Activated T-cell treated with anti-CD3 and anti-CD28 coated beads, Interleukin-2, amount 50 U/mL, for 72 hours (primary cell): ENCODE results near the gene MICA. TPM values are rescaled to one million over a fixed set of nuclear protein-coding genes. Genes with fewer than 3 reads are reported as not detected.
"Not testable (repeated sequence)": the region's sequence is repeated elsewhere in the genome, so short reads cannot be mapped to it uniquely, and the experiment has no call there.

ENCODE experiments used
- ATAC-seq, 2 donors: fragments of 150-1000 bp; cut with Tn5 transposase; replicated peaks in 1 of 2; 2 replicates each; pipeline ENCODE4 v1.10.0; 2021; ENCODE audit warnings: moderate library complexity in 2 of 2, mild to moderate bottlenecking in 1 of 2
- DNase-seq, 2 donors: peaks; one replicate each; pipeline ENCODE4 v3.0.0; 2021 to 2022; ENCODE audit warnings: mixed read lengths in 1 of 2
- H3K27ac Mint-ChIP-seq: one replicate; pipeline ENCODE4 v1.8.0; 2022; ENCODE audit warnings: mild to moderate bottlenecking, moderate library complexity, mixed read lengths
- H3K27me3 Mint-ChIP-seq: one replicate; pipeline ENCODE4 v1.8.0; 2022; ENCODE audit warnings: low read depth, mixed read lengths
- H3K36me3 Mint-ChIP-seq, 2 donors: one replicate each; pipeline ENCODE4 v1.8.0; 2022; ENCODE audit warnings: mixed read lengths in 2 of 2, mild to moderate bottlenecking in 1 of 2; ENCODE audit not compliant: insufficient read depth in 2 of 2
- H3K4me1 Mint-ChIP-seq: one replicate; pipeline ENCODE4 v1.8.0; 2022; ENCODE audit warnings: low read depth, mixed read lengths
- H3K4me3 Mint-ChIP-seq, 2 donors: one replicate each; pipeline ENCODE4 v1.8.0; 2022; ENCODE audit warnings: mild to moderate bottlenecking in 2 of 2, mixed read lengths in 2 of 2, moderate library complexity in 2 of 2
- H3K9me3 Mint-ChIP-seq, 2 donors: one replicate each; pipeline ENCODE4 v1.8.0; 2022; ENCODE audit warnings: mixed read lengths in 2 of 2
- total RNA-seq, 2 donors: library from RNA; stranded (reverse); gene quantifications; one replicate each; pipeline ENCODE4 v1.2.3, GENCODE V29; 2022

MICA gene
- total RNA-seq, 2 donors from 2014 or later, result 4.6 to 9.5 TPM

- H3K27ac Mint-ChIP-seq, H3K4me1 Mint-ChIP-seq: not testable (repeated sequence)
Observed at GRCh38 chr6:31388916-31389801, 14.2 kb upstream of the MICA start.

DNA sequence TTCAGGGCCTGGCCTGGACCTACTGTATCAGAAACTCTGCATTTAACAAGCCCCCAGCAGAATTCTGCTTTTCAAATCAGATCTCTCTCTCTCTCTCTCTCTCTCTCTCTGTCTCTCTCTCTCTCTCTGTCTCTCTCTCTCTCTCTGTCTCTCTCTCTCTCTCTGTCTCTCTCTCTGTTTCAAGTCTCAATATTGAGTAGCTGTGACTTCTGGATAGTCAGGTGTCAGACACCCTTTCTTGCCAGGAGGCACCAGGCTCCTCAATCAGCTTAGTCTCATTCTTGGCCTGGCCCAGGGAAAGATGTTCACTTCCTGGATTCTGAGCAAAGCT lies 13.6 kb upstream of the MICA start:
- not testable (repeated sequence) for H3K4me3 Mint-ChIP-seq, H3K27me3 Mint-ChIP-seq, H3K36me3 Mint-ChIP-seq, ATAC-seq, DNase-seq, H3K9me3 Mint-ChIP-seq, H3K4me1 Mint-ChIP-seq, H3K27ac Mint-ChIP-seq

More at GRCh38 chr6:31388916-31389801, 14.2 kb upstream of the MICA start:
- not testable (repeated sequence) for H3K9me3 Mint-ChIP-seq, DNase-seq, H3K4me3 Mint-ChIP-seq, H3K36me3 Mint-ChIP-seq, H3K27me3 Mint-ChIP-seq
- peak in 1 of 2 donors; percentile 19 for ATAC-seq

DNA sequence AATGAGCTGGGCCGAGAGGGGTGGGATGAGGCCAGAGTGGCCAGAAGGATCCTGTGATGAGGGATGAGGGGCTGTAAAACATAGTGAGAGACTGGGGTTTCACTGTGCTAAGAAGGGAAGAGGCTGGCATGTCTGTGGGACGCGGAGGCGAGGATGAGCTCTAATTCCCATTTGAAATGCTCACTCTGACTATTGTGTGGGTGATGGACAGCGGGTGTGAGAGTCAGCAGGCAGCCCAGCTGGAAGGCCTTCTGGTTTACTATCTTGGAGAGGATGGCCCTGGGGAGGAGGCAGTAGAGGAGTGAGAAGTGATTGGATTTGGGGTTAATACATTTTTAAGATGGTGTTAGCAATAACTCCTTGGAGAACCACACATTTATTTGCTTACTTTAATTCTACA lies 9.5 kb upstream of the MICA start:
- Mint-ChIP-seq H3K27me3 (no peaks in the 10 kb centered on the region), H3K4me3 (no peak overlapping the region), H3K27ac (no peak overlapping the region), H3K36me3 (no peaks in the 10 kb centered on the region), H3K9me3 (no peaks in the 10 kb centered on the region), H3K4me1 (peaks cover 21% of the 10 kb centered on the region)
- DNase-seq (no peak), ATAC-seq (no peak)

DNA sequence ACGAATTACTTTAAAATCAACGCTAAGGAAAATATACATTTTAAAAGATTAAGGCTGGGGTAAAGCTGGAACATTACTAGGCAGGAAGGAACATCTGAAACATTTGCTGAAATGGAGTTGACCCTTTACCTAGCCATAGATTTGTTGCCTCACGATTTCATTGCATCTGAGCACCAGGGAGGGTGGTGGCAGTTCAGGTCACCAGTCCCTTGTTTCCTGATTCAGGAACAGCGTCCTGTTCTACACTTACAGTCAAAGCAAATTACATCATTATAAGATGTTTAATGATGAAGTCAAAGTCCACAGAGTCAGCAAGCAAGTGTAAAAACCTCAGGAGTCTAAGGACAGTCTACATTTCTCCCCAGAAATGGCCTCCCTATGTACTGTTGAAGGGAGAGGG lies 9.0 kb upstream of the MICA start:
- Mint-ChIP-seq H3K36me3 (no peaks in the 10 kb centered on the region), H3K9me3 (no peaks in the 10 kb centered on the region), H3K4me3 (no peak overlapping the region), H3K4me1 (peaks cover 26% of the 10 kb centered on the region), H3K27ac (no peak overlapping the region), H3K27me3 (no peaks in the 10 kb centered on the region)
- no peak for ATAC-seq
- DNase-seq, result no peak

DNA sequence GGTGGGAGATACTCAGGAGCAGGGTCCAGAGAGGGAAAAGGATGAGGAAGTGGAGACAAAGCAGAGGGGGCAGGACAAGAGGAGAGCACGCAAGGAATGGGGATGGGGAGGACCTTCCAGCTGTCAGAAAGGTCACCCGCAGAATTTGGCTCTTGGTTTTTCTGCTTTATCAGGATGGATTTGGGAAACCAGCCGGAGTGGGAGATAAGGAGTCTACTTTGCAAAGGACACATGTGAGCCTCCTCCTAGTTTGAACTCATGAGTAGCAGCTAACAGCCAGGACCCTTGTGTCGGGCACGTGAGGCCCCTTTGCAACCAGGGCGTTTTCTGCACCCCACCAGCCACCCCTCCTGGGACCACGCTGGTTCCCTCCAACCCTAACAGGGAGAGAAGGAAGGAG lies 7.6 kb upstream of the MICA start:
- H3K4me3 Mint-ChIP-seq, result no peak overlapping the region

GRCh38 chr6:31396422-31397152 lies 6.8 kb upstream of the MICA start:
- Mint-ChIP-seq H3K36me3 (peaks cover 0 to 7% of the 10 kb centered on the region in 2 donors), H3K27ac (peak overlapping the region; percentile 42), H3K9me3 (no peaks in the 10 kb centered on the region), H3K27me3 (no peaks in the 10 kb centered on the region), H3K4me3 (peak overlapping the region in 1 of 2 donors; percentile 5), H3K4me1 (peaks cover 43% of the 10 kb centered on the region)
- ATAC-seq, result peak; percentile 70 to 76
- peak; percentile 82 to 89 for DNase-seq

More for the DNA sequence above, 7.6 kb upstream of the MICA start:
- no peaks in the 10 kb centered on the region for H3K9me3 Mint-ChIP-seq
- H3K4me1 Mint-ChIP-seq, result peaks cover 36% of the 10 kb centered on the region
- no peak overlapping the region for H3K27ac Mint-ChIP-seq
- DNase-seq (no peak), ATAC-seq (no peak)
- H3K27me3 Mint-ChIP-seq, result no peaks in the 10 kb centered on the region
- H3K36me3 Mint-ChIP-seq, result peaks cover 0 to 7% of the 10 kb centered on the region in 2 donors

- not testable (repeated sequence) for H3K4me3 Mint-ChIP-seq, H3K27me3 Mint-ChIP-seq, ATAC-seq, H3K27ac Mint-ChIP-seq, DNase-seq, H3K36me3 Mint-ChIP-seq, H3K9me3 Mint-ChIP-seq
- H3K4me1 Mint-ChIP-seq, result peaks cover 48% of the 10 kb centered on the region
Observed at GRCh38 chr6:31397153-31397499, 6.3 kb upstream of the MICA start.

DNA sequence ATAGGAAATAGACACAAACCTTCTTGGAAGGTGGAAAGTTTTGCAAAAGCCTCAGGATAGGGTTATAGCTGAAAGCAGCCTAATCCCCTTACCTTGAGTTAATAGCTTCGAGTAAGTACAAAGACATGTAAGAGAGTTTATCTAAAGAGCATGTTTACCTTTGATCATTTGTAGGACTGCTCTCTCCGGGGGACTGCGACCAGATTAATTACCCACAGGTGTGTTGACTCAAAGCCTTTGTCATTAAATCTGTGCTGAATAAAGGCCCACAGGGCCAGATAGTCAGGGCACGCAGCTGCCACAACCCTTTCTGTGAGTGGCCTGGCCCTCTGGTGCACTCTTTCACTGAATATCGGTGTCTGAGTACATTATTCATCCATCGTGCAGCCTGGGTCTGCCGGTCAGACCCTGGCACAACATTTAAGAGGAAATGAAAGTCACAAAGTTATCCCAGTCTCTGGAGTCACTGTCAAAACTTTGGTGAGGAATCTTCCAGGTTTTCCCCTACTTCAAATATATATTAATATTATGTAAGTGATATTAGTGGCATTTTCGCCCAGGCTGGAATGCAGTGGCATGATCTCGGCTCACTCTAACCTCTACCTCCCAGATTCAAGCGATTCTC lies 5.4 kb upstream of the MICA start:
- ATAC-seq (no peak), DNase-seq (no peak)
- peaks cover 0 to 7% of the 10 kb centered on the region in 2 donors for H3K36me3 Mint-ChIP-seq
- H3K4me1 Mint-ChIP-seq, result peaks cover 57% of the 10 kb centered on the region
- no peak overlapping the region for H3K27ac Mint-ChIP-seq
- no peaks in the 10 kb centered on the region for H3K9me3 Mint-ChIP-seq
- H3K27me3 Mint-ChIP-seq, result peaks cover 9% of the 10 kb centered on the region
- no peak overlapping the region for H3K4me3 Mint-ChIP-seq

DNA sequence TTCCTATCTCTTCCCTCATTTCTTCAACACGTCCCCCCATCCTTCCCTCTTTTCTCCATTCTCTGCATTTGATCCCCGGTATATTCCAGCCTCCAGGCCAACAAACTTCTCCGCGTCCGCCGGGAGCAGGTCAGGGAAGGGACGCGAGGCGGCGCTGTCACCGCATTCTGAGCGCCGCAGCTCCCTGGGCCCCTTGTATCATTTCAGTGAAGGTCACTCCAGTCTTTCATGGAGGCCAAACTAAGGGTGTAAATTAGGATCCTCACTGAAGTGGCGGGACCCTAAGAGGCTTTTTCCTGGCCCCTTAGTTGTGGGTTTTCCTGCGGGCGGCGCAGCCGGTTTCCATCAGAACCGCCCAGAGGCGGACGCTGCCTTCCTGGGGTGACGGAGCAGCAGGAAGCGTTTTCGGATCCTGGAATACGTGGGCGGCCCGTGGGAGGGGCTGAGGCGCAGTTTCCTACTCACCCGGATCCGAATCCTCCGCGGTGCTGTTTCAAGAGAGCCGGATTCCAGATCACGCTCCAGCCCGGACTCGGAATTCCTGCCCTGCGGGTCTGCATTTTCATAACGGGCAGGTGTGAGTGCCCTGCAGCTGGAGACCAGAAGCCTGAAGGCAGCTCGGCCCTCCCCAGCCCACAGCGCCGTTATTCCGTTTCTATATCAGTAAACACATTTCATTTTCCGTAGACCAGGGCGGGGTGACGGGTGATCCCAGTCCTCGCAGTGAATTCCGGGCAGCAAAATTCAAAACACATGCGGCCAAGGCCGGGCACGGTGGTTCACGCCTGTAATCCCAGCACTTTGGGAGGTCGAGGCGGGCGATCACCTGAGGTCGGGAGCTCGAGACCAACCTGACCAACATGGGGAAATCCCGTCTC lies 3.6 kb upstream of the MICA start:
- H3K4me1 Mint-ChIP-seq, result peaks cover 69% of the 10 kb centered on the region
- peaks cover 9% of the 10 kb centered on the region for H3K27me3 Mint-ChIP-seq
- ATAC-seq (peak; percentile 42 to 46), DNase-seq (peak; percentile 62 to 63)
- peak overlapping the region; percentile 90 to 94 for H3K4me3 Mint-ChIP-seq
- peak overlapping the region; percentile 87 for H3K27ac Mint-ChIP-seq
- peaks cover 0 to 7% of the 10 kb centered on the region in 2 donors for H3K36me3 Mint-ChIP-seq
- H3K9me3 Mint-ChIP-seq, result no peaks in the 10 kb centered on the region

GRCh38 chr6:31400467-31401289 lies 2.7 kb upstream of the MICA start:
- no peaks in the 10 kb centered on the region for H3K9me3 Mint-ChIP-seq
- peak; percentile 45 to 66 for DNase-seq
- peaks cover 0 to 7% of the 10 kb centered on the region in 2 donors for H3K36me3 Mint-ChIP-seq
- H3K4me3 Mint-ChIP-seq, result peak overlapping the region; percentile 90 to 94
- ATAC-seq, result peak; percentile 46 to 52
- H3K4me1 Mint-ChIP-seq, result peaks cover 69% of the 10 kb centered on the region
- H3K27me3 Mint-ChIP-seq, result peaks cover 9% of the 10 kb centered on the region
- H3K27ac Mint-ChIP-seq, result peak overlapping the region; percentile 87

DNA sequence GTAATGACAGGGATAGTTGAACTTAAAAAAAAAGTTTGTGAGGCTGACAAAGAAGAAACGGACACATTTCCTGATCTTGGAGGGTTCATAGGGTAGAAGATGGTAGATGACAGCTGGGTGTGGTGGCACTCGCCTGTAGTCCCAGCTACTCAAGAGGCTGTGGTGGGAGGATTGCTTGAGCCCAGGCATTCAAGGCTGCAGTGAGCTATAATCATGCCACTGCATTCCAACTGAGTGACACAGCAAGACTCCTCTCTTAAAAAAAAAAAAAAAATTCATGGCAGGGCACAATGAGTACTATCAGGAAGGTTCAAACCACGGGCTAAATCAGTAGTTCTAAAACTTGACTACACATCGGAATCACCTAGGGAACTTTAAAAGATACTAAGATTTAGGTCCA lies 2.0 kb upstream of the MICA start:
- DNase-seq (no peak), ATAC-seq (no peak)
- peaks cover 69% of the 10 kb centered on the region for H3K4me1 Mint-ChIP-seq
- H3K9me3 Mint-ChIP-seq, result no peaks in the 10 kb centered on the region
- H3K27me3 Mint-ChIP-seq, result peaks cover 9% of the 10 kb centered on the region
- H3K27ac Mint-ChIP-seq, result peak overlapping the region; percentile 16
- peaks cover 0 to 7% of the 10 kb centered on the region in 2 donors for H3K36me3 Mint-ChIP-seq
- peak overlapping the region; percentile 90 to 94 for H3K4me3 Mint-ChIP-seq
